A549 (cell line): ENCODE results near the gene TBATA.

ENCODE experiments used
- CTCF ChIP-seq: fragments of >200 bp; sonication (Bioruptor Twin); formaldehyde crosslinking; IDR thresholded peaks from 3 replicates; pipeline ENCODE4 v1.5.1; 2016
- EHF ChIP-seq: fragments of 250-450 bp; sonication (Bioruptor Pico); IDR thresholded peaks from 2 replicates; pipeline ENCODE4 v1.5.0; 2020; ENCODE audit warnings: mild to moderate bottlenecking
- ESRRA ChIP-seq: fragments of 150-350 bp; IDR thresholded peaks from 2 replicates; pipeline ENCODE4 v1.6.1; 2014; ENCODE audit warnings: mild to moderate bottlenecking, low read length, borderline replicate concordance
- KDM5A ChIP-seq: fragments of 200-600 bp; sonication (generic); IDR thresholded peaks from 2 replicates; pipeline ENCODE4 v1.6.1; 2016; ENCODE audit warnings: antibody characterized with exemption, mild to moderate bottlenecking
- MAX ChIP-seq: IDR thresholded peaks from 2 replicates; pipeline ENCODE4 v1.6.1; 2012
- POLR2A ChIP-seq: IDR thresholded peaks from 2 replicates; pipeline ENCODE4 v1.6.1; 2012; ENCODE audit warnings: mild to moderate bottlenecking, low read length
- RFX5 ChIP-seq: fragments of 450-650 bp; IDR thresholded peaks from 2 replicates; pipeline ENCODE4 v1.7.1; 2014; ENCODE audit warnings: antibody characterized with exemption, mild to moderate bottlenecking, moderate library complexity
- ZC3H11A ChIP-seq: fragments of 450-650 bp; IDR thresholded peaks from 2 replicates; pipeline ENCODE4 v1.6.1; 2014; ENCODE audit warnings: antibody characterized with exemption, mild to moderate bottlenecking

GRCh38 chr10:70753841-70754621 lies 31.1 kb downstream of the TBATA start:
- no peak for TF ChIP-seq MAX
- no peak for TF ChIP-seq ZC3H11A
- no peak for TF ChIP-seq CTCF
- TF ChIP-seq POLR2A, result no peak
- TF ChIP-seq RFX5, result no peak
- no peak for TF ChIP-seq ESRRA
- no peak for TF ChIP-seq KDM5A
- TF ChIP-seq EHF (CRISPR knock-in tag), result no peak
